NCI-H1092 treated with DMSO at 0.1 percent for 48 hours (cell line): Measurements from ENCODE around the gene GET4.
"Not testable (repeated sequence)": the region's sequence is repeated elsewhere in the genome, so short reads cannot be mapped to it uniquely, and the experiment has no call there.

Experiments used
- DNase-seq: peaks from one replicate; lab custom pipeline; 2025; lab: John Stamatoyannopoulos, UW

GET4 gene

GRCh38 chr7:871900-872537 lies 4.3 kb upstream of the GET4 start:
- DNase-seq = no peak

GRCh38 chr7:872685-873084 lies 3.7 kb upstream of the GET4 start:
- not testable (repeated sequence) for DNase-seq

- peak; percentile 78 for DNase-seq
These were observed 2.9 kb upstream of the GET4 start for GRCh38 chr7:873367-874002.

GRCh38 chr7:874031-874749 lies 2.2 kb upstream of the GET4 start:
- no peak for DNase-seq

- DNase-seq = peak; percentile 78
These were observed 1.3 kb upstream of the GET4 start for GRCh38 chr7:875051-875450.

- peak; percentile 53 for DNase-seq
These were observed 778 bp upstream of the GET4 start for GRCh38 chr7:875476-876076.

- DNase-seq = no peak
These were observed 588 bp downstream of the GET4 start for GRCh38 chr7:876972-877311.

- no peak for DNase-seq
These were observed 1.2 kb downstream of the GET4 start for GRCh38 chr7:877312-878232.

GRCh38 chr7:879093-879492 lies 2.7 kb downstream of the GET4 start:
- no peak for DNase-seq

GRCh38 chr7:879706-880105 lies 3.4 kb downstream of the GET4 start:
- no peak for DNase-seq

GRCh38 chr7:880450-880849 lies 4.1 kb downstream of the GET4 start:
- no peak for DNase-seq

GRCh38 chr7:881441-882234 lies 5.3 kb downstream of the GET4 start:
- no peak for DNase-seq

- no peak for DNase-seq
These were observed 6.1 kb downstream of the GET4 start for GRCh38 chr7:882336-883035.

- no peak for DNase-seq
These were observed 7.0 kb downstream of the GET4 start for GRCh38 chr7:883055-884021.

- no peak for DNase-seq
These were observed 8.0 kb downstream of the GET4 start for GRCh38 chr7:884191-885003.

GRCh38 chr7:885261-885892 lies 9.0 kb downstream of the GET4 start:
- no peak for DNase-seq

- DNase-seq = no peak
These were observed 9.7 kb downstream of the GET4 start for GRCh38 chr7:885893-886625.
